Measurements from ENCODE around the gene CREB5.

The CREB5 gene

GRCh38 chr7:28408105-28408959 is 4.0 kb upstream of the CREB5 start:
- DNase-seq: no peak

DNA sequence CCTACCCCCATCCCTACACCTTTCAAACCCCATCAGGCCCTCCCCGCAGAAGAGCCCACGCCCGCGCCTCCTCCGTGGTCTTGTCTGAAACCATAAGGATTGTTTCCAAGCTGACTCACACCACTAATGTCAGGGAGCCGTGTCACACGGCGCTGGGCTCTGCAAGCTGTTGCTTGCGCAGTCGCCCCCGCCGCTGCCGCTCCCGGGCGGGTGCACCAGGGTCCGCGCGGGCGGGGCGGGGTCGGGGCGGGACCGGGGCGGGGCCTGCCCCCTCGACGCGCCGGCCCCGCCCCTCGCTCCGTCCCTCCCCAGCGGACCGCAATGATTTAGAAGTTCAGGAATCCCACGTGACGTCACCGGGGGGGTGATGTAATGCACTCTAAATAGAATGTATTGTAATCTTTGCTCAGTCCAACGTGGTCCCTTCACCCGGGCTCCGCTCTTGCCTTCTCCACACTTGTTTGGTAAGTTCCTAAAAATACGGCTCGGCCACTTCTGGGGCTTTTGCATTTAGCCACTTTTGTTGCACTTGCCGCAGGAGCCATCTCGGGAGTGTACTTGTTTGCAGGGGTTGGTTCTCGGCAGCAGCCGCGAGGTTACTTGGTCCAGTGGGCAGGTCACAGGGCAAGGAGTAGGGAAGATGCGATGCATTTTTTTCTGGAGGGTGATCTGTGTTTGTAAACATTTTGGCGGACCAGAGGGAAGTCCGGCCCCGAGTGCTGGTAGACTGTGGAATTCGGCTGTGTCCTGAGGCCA is 3.2 kb upstream of the CREB5 start:
- peak; percentile 89 for DNase-seq

- no peak for DNase-seq
Observed at GRCh38 chr7:28409716-28410627, 2.3 kb upstream of the CREB5 start.

- DNase-seq: peak; percentile 74
Observed at GRCh38 chr7:28410628-28411531, 1.4 kb upstream of the CREB5 start.

- no peak for DNase-seq
Observed at GRCh38 chr7:28413011-28413410, 693 bp downstream of the CREB5 start.

DNA sequence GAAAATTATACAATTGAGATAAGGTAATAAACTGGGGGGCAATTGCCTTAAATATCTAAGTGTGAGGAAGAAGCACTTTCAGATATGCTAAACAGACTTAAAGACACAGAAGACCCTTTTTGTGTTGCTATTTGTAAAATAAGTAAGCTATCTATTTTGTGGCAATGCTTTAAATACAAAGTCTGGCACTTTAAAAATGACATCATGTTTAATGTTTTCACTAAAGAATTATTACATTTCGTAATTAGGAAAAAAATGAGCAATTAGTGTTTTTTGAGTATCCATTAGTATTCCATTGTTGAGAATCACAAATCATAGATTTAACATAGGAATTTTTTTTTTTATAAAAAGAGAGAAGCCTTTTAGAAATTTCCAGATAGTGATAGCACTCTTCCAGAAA is 2.1 kb downstream of the CREB5 start:
- no peak for DNase-seq

GRCh38 chr7:28417321-28417940 is 5.1 kb downstream of the CREB5 start:
- no peak for DNase-seq

GRCh38 chr7:28418311-28418710 is 6.0 kb downstream of the CREB5 start:
- no peak for DNase-seq

DNA sequence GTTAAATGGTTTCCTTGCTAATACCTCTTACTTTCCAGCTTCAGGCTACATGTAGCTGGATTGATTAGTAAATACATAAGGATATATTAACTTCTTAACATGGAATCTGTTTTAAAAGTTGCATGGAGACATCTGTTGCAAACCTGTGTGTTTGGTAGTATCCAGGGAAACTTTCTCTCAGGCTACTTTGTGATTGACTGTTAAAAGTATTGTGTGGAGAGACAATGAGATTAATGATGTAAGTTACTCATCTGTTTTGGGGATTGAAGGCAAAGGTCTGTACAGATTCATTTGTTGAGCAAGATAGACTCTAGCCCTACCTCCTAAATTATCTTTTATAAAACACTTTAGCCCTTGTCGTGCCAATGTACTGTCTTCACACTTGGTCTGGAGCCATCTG is 6.6 kb downstream of the CREB5 start:
- no peak for DNase-seq

DNA sequence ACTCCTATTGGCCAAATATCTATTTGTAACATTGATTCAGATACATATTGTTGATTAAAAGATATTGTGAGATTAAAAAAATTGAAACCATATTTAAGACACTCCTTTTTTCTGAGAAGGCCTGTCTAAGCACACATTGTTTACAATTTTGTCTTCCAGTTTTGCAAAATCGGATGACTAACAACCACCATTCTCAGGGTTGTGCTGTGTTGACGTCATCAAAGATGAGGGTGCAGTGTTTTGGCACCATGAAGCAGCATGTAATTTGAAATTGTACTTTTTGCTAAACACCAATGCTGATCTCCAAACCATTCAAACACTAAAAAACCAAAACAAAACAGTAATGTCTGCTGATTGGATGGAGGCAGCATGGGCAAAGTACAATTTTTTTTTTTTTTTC is 7.4 kb downstream of the CREB5 start:
- DNase-seq: no peak

DNA sequence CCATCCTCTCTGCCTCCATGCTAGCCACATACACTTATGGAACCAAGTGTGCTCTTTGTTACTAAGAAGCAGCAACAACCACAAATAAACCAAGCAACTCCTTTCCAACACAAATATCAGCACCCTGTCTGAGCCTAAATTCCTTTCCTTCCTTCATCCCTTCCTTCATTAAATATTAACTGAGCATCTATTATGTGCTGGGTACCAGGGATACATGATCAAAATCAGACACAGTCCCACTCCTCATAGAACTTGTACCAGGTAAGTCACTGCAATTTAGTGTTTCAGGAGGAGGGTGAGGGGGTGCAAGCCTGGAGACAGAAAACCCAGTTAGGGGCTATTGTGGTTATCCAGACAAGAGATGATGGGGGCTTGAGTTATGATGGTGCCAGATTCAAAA is 10.8 kb downstream of the CREB5 start:
- DNase-seq: no peak

GRCh38 chr7:28423918-28424514 is 11.7 kb downstream of the CREB5 start:
- peak; percentile 44 for DNase-seq

DNA sequence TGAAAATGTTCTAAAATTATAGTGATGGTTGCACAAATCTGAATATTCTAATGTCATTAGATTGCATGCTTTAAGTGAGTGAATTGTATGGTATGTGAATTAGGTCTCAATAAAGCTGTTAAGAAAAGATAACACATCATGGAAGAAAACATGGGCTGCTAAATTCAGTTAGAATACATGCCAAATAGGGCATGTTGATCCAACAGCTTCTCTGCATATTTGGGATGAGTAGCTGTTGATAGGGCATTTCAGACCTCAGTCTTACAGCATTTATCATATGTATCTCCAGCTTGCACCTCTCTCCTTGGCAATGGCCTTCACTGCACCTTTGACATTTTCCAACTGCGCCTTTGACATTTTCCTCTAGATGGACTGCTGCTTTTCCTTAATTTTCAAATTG is 13.2 kb downstream of the CREB5 start:
- no peak for DNase-seq

GRCh38 chr7:28427236-28427635 is 14.9 kb downstream of the CREB5 start:
- no peak for DNase-seq

DNA sequence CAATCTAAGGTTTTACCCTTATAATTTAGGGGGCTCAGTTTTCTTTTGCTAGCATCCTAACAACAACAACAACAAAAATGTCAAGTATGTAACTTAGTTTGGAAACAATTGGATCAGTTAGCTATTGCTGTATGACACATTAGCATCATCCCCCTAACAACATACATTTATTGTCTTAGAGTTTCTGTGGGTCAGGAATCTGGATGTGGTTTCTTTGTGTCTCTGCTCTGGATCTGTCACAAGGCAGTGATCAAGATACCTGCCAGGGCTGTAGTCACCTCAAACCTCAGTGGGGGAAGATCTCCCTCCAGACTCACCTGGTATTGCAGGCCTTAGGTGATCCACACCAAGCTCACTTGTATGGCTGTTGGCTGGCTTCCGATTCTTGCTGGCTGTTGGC is 18.3 kb downstream of the CREB5 start:
- DNase-seq: no peak

DNA sequence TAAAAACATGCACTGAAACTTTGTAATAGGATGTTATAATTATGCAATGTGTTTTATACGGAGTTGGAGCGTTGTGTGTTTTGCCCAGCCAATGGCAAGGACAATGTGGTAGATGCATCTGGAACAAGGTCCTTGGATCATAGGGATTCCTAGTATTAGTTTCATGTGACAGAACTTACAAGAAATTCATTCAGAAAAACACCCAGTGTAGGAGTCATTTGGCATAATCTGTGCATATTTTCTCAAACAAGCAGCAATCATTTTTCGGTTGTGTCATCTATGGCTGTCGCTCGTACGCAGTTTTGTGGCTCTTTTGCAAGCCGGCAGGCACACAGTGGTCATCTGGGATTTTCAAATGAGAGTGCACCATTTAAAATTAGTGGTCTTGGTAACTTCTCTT is 19.8 kb downstream of the CREB5 start:
- DNase-seq: no peak

GRCh38 chr7:28433039-28433438 is 20.7 kb downstream of the CREB5 start:
- DNase-seq: no peak

GRCh38 chr7:28433699-28434219 is 21.4 kb downstream of the CREB5 start:
- peak; percentile 56 for DNase-seq

- DNase-seq: no peak
Observed at GRCh38 chr7:28434510-28434909, 22.2 kb downstream of the CREB5 start.

- no peak for DNase-seq
Observed at GRCh38 chr7:28435152-28435551, 22.8 kb downstream of the CREB5 start.

Measured in MV-4-11 (cell line).